Lower leg skin (tissue), 3 donors: ENCODE results near the gene POLH.

Source experiments
- POLR2A ChIP-seq, 2 donors: fragments of 450-650 bp; IDR thresholded peaks; one replicate each; pipeline ENCODE4 v1.6.1; 2016 to 2017; ENCODE audit warnings: antibody characterized with exemption in 2 of 2, mild to moderate bottlenecking in 1 of 2, moderate library complexity in 1 of 2
- TF ChIP-seq, protein P1 (sequence below), 3 donors: fragments of 450-650 bp; IDR thresholded peaks; one replicate each; pipeline ENCODE4 v1.5.1; 2016; ENCODE audit warnings: antibody characterized with exemption in 3 of 3, mild to moderate bottlenecking in 3 of 3, moderate library complexity in 2 of 3

DNA sequence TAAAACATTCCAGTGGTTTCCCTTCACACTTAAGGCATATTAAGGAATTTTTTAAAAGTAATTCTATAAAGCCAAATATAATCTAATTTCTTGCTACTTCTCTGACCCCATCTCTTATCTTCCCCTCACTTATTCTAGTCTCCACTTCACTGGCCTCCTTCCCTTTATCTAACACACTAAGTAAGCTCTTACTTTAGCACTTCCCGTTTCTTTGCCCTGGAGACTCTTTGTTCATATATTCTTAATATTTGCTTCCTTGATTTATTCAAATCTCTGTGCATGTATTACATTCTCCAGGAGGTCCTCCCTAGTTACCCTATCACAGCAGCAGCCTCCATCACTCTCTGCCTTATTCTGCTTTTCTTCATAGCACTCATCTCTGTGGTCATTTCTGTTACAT, 32.8 kb downstream of the POLH start:
- TF ChIP-seq, protein P1, sequence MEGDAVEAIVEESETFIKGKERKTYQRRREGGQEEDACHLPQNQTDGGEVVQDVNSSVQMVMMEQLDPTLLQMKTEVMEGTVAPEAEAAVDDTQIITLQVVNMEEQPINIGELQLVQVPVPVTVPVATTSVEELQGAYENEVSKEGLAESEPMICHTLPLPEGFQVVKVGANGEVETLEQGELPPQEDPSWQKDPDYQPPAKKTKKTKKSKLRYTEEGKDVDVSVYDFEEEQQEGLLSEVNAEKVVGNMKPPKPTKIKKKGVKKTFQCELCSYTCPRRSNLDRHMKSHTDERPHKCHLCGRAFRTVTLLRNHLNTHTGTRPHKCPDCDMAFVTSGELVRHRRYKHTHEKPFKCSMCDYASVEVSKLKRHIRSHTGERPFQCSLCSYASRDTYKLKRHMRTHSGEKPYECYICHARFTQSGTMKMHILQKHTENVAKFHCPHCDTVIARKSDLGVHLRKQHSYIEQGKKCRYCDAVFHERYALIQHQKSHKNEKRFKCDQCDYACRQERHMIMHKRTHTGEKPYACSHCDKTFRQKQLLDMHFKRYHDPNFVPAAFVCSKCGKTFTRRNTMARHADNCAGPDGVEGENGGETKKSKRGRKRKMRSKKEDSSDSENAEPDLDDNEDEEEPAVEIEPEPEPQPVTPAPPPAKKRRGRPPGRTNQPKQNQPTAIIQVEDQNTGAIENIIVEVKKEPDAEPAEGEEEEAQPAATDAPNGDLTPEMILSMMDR (IDR thresholded peaks at IDR 0.05): no peak
- no peak for TF ChIP-seq POLR2A (IDR thresholded peaks at IDR 0.05)
